GM12878 (cell line): ENCODE data around the gene LRBA.

ENCODE experiments used
- CHD4 ChIP-seq: fragments of 200-600 bp; sonication (generic); IDR thresholded peaks from 2 replicates; pipeline ENCODE4 v1.6.1; 2016; ENCODE audit warnings: mild to moderate bottlenecking
- SREBF1 ChIP-seq: IDR thresholded peaks from 2 replicates; pipeline ENCODE4 v1.6.1; 2012; ENCODE audit warnings: mild to moderate bottlenecking, low read length
- TF ChIP-seq, protein P1 (sequence below), 3 experiments: IDR thresholded peaks in 2 of 3; conservative IDR thresholded peaks in 1 of 3; 2 replicates each; pipeline ENCODE4 v1.5.1; 2011; ENCODE audit warnings: low read depth in 3 of 3, low read length in 3 of 3, mild to moderate bottlenecking in 3 of 3, control low read depth in 2 of 3, moderate library complexity in 2 of 3, inconsistent platforms in 1 of 3, mixed read lengths in 1 of 3; ENCODE audit not compliant: control insufficient read depth in 2 of 3, insufficient read depth in 1 of 3; ENCODE audit errors: extremely low read depth in 1 of 3

GRCh38 chr4:150911326-150911725 lies 103.8 kb downstream of the LRBA start:
- TF ChIP-seq, protein P1, sequence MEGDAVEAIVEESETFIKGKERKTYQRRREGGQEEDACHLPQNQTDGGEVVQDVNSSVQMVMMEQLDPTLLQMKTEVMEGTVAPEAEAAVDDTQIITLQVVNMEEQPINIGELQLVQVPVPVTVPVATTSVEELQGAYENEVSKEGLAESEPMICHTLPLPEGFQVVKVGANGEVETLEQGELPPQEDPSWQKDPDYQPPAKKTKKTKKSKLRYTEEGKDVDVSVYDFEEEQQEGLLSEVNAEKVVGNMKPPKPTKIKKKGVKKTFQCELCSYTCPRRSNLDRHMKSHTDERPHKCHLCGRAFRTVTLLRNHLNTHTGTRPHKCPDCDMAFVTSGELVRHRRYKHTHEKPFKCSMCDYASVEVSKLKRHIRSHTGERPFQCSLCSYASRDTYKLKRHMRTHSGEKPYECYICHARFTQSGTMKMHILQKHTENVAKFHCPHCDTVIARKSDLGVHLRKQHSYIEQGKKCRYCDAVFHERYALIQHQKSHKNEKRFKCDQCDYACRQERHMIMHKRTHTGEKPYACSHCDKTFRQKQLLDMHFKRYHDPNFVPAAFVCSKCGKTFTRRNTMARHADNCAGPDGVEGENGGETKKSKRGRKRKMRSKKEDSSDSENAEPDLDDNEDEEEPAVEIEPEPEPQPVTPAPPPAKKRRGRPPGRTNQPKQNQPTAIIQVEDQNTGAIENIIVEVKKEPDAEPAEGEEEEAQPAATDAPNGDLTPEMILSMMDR (IDR thresholded peaks at IDR 0.05 in 2 of 3, conservative IDR thresholded peaks at IDR 0.05 in 1 of 3; ENCODE audit: control insufficient read depth in 2 of 3, extremely low read depth in 1 of 3, insufficient read depth in 1 of 3, low read depth in 3 of 3, low read length in 3 of 3), result no peak
- TF ChIP-seq CHD4, result no peak
- TF ChIP-seq SREBF1, result no peak
